KOPT-K1 (cell line): ENCODE results near the gene ENPP4.

Source experiments
- H3K27ac ChIP-seq: fragments of 200-600 bp; sonication (generic); 2 replicates; pipeline ENCODE4 v1.5.1; 2016; ENCODE audit warnings: antibody characterized with exemption, mild to moderate bottlenecking, low read depth, low read length; ENCODE audit not compliant: poor library complexity, severe bottlenecking
- H3K36me3 ChIP-seq: fragments of 200-600 bp; sonication (generic); 2 replicates; pipeline ENCODE4 v1.5.1; 2017; ENCODE audit warnings: antibody characterized with exemption, mild to moderate bottlenecking, low read length, moderate library complexity; ENCODE audit not compliant: insufficient read depth
- H3K9me3 ChIP-seq: fragments of 200-600 bp; sonication (generic); 2 replicates; pipeline ENCODE4 v1.5.1; 2017; ENCODE audit warnings: antibody characterized with exemption, low read length, mild to moderate bottlenecking; ENCODE audit not compliant: insufficient read depth, poor library complexity, severe bottlenecking

ENPP4 gene

DNA sequence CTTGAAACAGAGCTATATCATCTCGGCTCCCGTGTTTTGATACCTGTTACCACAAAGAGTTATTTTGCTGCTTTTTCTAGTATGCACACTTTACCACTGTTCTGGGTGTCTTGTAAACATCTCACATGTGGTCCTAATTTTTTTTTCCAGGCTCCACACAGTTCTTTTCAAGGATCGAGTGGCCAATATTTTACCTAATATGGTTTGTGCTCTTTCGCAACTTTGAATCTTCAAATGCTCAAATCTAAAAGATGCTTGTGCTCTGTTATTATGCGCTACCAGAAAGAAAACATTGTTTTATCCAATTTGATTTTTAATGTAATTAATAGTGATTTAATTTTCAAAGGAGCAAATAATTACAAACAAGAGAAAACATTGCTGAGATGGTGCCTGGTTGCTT, 30.3 kb downstream of the ENPP4 start:
- no peaks in the 10 kb centered on the region for H3K36me3 ChIP-seq
- no peaks in the 10 kb centered on the region for H3K9me3 ChIP-seq
- no peak overlapping the region for H3K27ac ChIP-seq

DNA sequence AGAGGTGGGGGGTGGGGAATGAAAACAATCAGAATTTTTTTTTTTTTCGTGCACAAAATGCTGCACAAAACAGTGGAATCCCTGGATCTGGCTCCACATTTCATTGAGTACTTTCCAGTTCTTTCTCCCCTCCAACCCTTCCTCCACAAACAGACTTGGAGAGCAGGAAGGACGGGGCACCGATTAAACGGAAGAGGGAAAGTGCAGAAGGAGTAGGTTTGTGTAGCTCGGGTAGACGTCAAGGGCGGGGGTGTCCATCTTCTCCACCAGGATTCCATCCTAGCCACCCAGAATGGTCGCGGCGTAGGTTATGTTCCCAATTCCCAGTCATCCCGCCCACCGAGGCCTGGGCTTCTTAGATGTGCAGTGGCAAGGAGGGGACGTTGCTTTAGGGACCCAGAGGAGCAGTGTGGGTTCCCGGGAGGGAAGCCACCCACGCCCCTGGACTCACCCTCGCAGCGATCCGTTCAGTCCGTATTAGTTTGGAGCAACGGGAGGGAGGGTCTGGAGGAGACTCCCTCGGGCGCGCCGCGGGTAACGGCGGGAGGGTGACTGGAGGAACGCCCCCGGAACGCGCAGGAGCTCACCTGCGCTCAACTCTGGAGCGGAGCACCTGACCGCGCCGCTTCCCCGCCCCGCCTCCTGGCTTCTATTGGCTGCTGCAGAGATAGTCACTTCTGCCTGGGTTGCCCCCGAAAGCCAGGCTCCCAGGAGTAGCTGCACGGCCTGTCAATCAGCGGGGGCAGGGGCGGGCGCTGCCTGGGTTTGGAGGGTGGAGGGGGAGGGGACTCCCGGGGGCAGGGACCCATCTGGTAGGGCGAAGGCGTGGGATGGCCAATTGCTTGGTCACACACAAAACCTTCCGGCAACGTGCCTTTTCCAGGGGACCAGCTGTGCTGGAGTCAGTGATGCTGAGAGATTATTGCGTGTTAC, 40.8 kb downstream of the ENPP4 start, which contains the start of gene ENPP5:
Gene ENPP5 (minus strand): TSS at position 624 of the 933 bp plus-strand sequence. CDS start 2,718 bp downstream, outside the sequence.
- Histone ChIP-seq H3K27ac (no peak within 1 kb of the TSS), H3K9me3 (peaks cover 5% of the 10 kb centered on the region), H3K36me3 (no peaks in the 10 kb centered on the region)

DNA sequence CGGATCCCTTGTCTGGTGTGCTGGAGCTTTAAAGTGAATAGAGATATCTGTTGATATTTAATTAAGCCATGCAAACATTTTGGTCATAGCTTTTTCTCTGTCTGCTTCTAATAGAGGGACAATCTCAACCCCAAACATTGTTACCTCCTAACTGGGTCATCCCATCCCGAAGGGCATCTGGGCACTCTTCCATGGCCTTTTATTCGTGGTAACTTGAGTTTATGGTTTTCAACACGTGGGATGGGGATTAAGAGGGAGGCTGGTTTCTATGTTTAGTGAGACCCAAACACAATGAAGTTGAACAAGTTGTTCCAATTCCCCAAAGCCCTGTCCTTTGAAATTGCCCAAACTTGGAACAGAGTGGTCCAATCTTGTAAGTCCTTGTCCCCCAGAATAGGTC, 42.4 kb downstream of the ENPP4 start:
- no peaks in the 10 kb centered on the region for H3K36me3 ChIP-seq
- H3K9me3 ChIP-seq, result peaks cover 5% of the 10 kb centered on the region

DNA sequence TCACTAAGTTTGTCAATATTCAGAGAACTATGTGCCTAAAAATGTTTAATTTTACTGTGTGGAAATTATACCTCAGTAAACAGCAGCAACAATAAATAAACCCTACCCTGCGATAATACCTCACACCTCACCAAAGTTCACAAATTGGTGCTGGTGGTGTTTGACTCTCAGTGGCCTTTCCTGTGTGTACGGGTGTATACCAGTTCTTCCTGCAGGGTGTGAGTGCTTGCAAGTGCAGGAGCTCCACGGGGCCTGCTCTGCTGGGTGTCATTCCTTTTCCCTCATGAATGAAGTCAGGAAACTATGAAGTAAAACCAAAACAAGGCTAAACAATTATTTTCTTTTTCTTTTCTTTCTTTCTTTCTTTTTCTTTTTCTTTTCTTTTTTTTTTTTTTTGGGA, 45.1 kb downstream of the ENPP4 start:
- H3K36me3 ChIP-seq, result no peaks in the 10 kb centered on the region
- H3K9me3 ChIP-seq, result peaks cover 5% of the 10 kb centered on the region
- no peak overlapping the region for H3K27ac ChIP-seq

More for the DNA sequence above, 42.4 kb downstream of the ENPP4 start:
- H3K27ac ChIP-seq, result no peak overlapping the region

DNA sequence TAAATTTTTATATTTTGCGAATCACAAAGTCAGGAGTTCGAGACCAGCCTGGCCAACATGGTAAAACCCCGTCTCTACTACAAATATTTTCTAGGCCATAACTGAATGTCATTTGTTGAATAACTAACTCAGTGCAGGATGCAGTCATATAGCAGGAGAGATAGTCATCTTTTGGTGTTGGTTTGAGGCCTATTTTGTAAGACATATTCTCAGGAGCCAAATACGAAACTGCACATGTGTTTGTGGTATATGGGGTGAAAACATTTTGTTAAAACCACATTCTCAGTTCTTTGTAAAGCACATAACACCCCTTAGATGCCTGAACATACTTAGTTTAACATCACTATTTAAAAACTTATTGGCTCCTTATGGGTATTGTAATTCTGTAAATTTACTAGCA, 45.7 kb downstream of the ENPP4 start:
- H3K9me3 ChIP-seq, result peaks cover 4% of the 10 kb centered on the region
- H3K36me3 ChIP-seq, result no peaks in the 10 kb centered on the region
- no peak overlapping the region for H3K27ac ChIP-seq

DNA sequence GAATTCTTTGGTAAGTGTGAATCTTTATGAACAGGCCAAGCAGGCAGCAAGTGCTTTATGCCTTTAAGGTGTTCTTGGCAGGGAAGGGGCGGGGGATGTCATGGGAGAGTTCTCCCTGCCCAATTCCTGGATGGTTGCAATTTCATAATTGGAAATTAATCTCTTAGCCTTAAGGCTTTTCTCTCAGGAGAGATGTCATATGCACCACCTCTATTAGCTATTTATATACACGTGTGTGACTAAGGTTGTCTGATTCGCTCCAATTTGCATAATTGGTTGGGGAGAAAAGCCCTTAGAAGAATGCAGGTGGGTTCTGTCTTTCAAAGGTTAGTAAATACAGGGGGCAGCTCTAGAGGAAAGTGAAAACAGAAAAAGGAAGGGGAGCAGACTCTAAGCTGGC, 46.2 kb downstream of the ENPP4 start:
- Histone ChIP-seq H3K27ac (no peak overlapping the region), H3K36me3 (no peaks in the 10 kb centered on the region), H3K9me3 (no peaks in the 10 kb centered on the region)

DNA sequence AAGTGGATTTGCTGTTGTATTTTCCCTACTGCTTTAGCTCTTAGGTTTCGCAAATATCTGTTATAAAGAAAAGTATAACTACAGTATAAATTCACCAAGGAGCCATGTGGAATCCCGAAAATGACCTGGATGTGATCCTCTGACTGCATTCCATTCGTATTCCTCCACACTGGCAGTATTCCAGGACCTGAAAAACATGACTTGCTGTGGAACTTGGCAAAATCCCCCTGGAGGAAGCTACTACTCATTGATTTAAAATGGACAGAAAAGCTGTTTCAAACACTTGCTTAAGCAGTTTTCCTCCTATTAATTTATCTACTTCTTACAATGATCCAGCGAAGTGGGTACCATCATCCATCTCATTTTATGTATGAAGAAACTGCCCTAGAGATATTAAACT, 54.3 kb downstream of the ENPP4 start:
- no peaks in the 10 kb centered on the region for H3K36me3 ChIP-seq
- no peak overlapping the region for H3K27ac ChIP-seq
- H3K9me3 ChIP-seq, result peaks cover 5% of the 10 kb centered on the region

DNA sequence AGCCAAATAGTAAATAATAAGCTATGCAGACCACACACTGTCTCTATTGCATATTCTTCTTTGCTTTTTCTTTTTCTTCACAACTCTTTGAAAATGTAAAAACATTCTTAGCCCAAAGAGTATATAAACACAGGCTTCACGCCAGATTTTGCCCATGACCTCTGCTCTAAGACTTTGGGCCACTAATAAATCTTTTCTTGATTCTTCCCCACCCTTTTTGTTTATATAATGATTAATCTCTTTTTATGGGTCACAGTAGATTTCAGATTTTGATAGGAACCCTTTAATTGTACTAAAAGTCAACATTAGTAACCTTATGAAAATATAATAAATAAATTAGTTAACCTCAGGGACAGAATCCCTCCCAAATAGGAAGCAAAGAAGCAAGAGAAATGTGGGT, 56.8 kb downstream of the ENPP4 start:
- H3K36me3 ChIP-seq, result no peaks in the 10 kb centered on the region
- H3K27ac ChIP-seq, result no peak overlapping the region
- H3K9me3 ChIP-seq, result peaks cover 5% of the 10 kb centered on the region

DNA sequence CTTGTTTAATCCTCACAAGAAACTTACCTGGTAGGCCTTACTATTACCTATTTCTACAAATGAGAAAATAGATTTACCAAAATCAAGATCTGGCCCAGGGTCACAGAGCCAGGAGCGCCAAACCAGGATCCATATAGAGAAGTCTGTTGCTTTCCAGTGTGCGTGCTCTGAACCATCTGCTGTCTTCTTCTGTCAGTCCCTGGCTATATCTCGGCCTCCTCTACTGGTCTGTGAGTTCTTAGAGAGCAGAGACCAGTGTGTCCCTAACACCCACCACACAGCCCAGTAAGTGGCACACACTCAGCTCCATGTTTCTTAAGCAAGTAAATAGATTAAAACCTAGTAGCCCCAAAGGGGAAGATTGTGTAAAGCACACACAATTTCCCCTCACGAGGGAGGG, 59.9 kb downstream of the ENPP4 start:
- no peaks in the 10 kb centered on the region for H3K36me3 ChIP-seq

DNA sequence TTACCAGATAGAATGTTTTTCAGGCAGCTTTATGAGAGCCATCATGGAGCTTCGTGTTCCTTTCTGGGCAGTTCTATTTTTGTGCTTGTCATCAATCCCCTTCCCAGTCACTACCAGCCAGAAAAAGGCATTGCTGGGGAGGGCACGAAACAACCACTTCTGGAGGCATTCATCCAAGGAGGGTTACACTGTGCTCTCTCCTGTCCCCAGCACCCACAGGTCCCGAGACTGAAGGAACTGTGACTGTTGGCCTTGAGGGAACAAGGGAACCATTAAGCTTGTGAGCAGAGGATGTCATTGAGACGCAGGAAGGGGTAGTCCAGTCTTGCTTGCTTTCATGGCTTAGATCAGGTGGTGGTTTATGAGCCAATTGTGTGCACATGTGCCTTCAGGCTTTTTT, 61.1 kb downstream of the ENPP4 start:
- Histone ChIP-seq H3K9me3 (no peaks in the 10 kb centered on the region), H3K36me3 (no peaks in the 10 kb centered on the region)

More for the DNA sequence above, 59.9 kb downstream of the ENPP4 start:
- Histone ChIP-seq H3K27ac (no peak overlapping the region), H3K9me3 (no peaks in the 10 kb centered on the region)

DNA sequence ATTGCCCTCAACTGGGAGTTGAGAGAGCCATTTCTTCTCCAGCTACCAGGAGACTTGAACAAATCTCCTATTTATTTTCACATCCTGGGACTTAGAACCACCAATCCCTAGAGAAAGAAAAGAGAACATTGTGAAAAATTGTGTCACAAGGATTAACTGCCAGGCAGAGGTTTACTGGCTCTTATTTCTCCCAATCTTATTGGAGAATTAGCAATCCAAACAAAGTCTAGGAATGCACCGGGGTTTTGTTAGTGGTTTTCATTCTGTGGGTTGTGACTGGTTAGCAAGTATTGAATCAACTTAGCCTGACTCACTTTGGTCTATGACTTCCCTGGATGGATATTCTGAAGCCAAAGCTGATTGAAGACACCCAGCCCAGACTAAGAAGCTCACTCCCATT, 62.2 kb downstream of the ENPP4 start:
- no peaks in the 10 kb centered on the region for H3K36me3 ChIP-seq
- no peak overlapping the region for H3K27ac ChIP-seq
- H3K9me3 ChIP-seq, result no peaks in the 10 kb centered on the region

More for the DNA sequence above, 61.1 kb downstream of the ENPP4 start:
- no peak overlapping the region for H3K27ac ChIP-seq
